GM10248 (cell line): Measurements from ENCODE around the gene MYH10.

Experiments used
- CTCF ChIA-PET: fragments of 300-600 bp; sonication (Branson Sonifier 250); formaldehyde crosslinking; extraction: SDS; loops from one replicate; lab custom pipeline; 2021; ENCODE audit warnings: antibody characterized with exemption; lab: Yijun Ruan, JAX
- POLR2A ChIA-PET: fragments of 350-650 bp; sonication (Branson Sonifier 250); formaldehyde crosslinking; extraction: SDS; loops from one replicate; lab custom pipeline; 2020; ENCODE audit warnings: antibody characterized with exemption; lab: Yijun Ruan, JAX
- DNase-seq: peaks from one replicate; pipeline ENCODE4 v3.0.0; 2012; ENCODE audit errors: extremely low spot score
- TF ChIP-seq, protein P1 (sequence below): IDR thresholded peaks from 2 replicates; pipeline ENCODE4 v1.5.1; 2012; ENCODE audit warnings: mild to moderate bottlenecking, low read depth; ENCODE audit errors: extremely low read depth, missing control alignments, control extremely low read depth

Gene MYH10

DNA sequence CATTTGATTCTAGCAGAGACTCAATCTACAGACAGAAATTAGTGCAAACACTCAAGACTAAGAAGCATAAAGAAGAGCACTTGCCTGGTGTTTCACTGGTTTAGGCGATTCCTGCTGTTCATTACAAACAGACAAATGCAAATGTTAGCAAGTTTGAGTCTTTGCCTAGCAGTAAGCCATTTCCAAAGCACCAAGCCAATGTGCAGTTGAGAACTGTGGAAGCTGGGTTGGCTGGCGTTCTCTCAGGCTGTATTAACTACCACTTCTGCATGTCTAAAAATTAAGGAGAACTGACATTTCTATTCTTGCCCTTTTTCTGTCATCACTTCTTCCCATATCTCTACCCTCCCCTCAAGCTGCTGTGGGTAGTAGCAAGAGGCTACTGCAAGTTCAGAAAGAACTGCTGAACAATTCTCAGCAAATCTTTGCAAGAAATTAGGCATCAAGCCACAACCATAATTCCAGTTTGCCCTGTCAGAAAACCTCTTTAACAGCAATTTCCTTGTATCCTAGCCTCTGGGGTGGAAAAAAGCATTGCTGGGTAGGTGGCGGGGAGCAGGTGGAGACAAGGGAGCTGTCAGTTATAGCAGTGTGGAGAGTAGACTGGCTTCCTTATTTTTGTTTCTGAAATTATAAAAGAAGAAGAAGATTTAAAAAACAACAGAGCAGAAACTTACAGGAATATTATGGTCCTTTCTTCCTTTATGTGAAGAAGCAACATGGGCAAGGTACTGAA is 53.8 kb downstream of the MYH10 start:
- DNase-seq = no peak
- TF ChIP-seq, protein P1, sequence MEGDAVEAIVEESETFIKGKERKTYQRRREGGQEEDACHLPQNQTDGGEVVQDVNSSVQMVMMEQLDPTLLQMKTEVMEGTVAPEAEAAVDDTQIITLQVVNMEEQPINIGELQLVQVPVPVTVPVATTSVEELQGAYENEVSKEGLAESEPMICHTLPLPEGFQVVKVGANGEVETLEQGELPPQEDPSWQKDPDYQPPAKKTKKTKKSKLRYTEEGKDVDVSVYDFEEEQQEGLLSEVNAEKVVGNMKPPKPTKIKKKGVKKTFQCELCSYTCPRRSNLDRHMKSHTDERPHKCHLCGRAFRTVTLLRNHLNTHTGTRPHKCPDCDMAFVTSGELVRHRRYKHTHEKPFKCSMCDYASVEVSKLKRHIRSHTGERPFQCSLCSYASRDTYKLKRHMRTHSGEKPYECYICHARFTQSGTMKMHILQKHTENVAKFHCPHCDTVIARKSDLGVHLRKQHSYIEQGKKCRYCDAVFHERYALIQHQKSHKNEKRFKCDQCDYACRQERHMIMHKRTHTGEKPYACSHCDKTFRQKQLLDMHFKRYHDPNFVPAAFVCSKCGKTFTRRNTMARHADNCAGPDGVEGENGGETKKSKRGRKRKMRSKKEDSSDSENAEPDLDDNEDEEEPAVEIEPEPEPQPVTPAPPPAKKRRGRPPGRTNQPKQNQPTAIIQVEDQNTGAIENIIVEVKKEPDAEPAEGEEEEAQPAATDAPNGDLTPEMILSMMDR = no peak
- ChIA-PET CTCF (interaction anchor here (1.7 to 3.7 kb wide), 2 partner anchors 14 to 169 kb away, joined by 6 to 14 read pairs; no protein-coding TSS in a partner anchor), POLR2A (no interaction called here)

DNA sequence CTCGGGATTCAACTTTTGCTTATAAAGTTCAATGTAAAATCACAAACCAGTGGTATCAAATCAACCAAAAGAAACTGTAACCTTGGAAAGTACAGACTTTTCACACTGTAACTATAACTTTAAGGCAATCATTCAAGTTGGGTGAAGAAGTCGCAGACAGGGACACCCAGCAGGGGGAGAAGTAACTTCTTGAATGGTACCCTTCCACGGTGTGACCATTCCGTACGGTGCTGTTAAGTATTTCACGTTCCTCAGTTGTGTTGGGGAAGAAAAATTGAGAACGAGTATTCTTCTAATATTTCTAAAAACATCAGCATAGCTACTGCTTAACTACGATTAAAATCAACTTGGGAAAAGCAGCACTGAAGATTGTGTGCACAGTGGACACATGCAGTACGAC is 55.8 kb downstream of the MYH10 start:
- TF ChIP-seq, protein P1 = no peak
- ChIA-PET POLR2A (no interaction called here), CTCF (interaction anchor here (3.7 kb wide), 1 partner anchor 171 kb away, joined by 14 read pairs; no protein-coding TSS in a partner anchor)
- no peak for DNase-seq

DNA sequence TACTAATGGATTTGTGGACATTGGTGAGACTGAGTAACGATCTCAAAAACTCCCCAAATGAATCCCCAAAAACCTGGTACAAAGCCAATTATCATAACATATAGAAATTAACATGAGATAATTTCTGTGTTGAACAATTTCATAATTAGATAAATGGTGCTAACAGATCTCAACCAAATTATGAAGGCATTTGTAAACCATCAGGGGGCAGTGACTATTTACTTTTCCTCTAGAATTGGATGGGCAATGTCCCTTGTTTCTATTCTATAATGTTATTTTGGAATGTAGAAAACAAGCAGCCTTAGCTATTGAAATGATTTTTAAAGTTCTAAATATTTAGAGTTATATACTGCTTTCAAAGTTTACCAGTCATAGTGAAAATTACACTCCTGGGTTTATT is 57.8 kb downstream of the MYH10 start:
- POLR2A ChIA-PET = no interaction called here
- CTCF ChIA-PET = interaction anchor here (0.7 to 2.1 kb wide), 9 partner anchors 9 to 213 kb away, joined by 3 to 13 read pairs (median 5); partner anchors contain the start of gene KRABD2

DNA sequence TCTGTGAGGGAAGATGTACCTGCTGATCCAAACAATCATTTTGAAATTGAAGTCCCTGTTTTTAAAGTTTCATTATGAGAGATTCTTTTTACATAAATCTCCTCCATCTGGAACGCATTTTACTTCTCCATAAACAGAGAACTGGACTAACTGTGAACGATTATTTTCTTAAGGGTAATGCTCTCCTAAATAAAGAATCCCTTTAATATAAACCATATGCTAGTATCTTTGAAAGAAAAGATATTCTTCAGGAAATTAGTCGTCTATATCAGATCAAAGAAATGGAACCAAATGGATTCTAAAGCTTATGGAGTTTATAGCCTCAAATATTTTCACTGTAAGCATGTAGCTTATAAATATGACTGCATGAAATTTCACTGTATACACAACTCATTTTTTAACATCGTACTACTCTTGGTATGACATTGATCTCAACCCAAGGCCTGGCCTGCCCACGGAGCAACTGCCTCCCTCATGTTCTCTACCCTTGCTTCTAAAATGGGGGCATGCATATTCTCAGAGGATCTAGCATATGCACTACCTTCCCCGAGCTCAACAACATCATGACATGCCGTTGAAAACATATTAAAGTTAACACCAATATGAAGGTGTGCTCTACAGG is 66.4 kb downstream of the MYH10 start:
- TF ChIP-seq, protein P1 = no peak
- no peak for DNase-seq
- POLR2A ChIA-PET = no interaction called here
- CTCF ChIA-PET = interaction anchor here (1.0 to 3.3 kb wide), 5 partner anchors 9 to 35 kb away, joined by 3 to 15 read pairs (median 6); no protein-coding TSS in a partner anchor

More for the DNA sequence above, 57.8 kb downstream of the MYH10 start:
- no peak for DNase-seq
- TF ChIP-seq, protein P1 = peak; percentile 28

DNA sequence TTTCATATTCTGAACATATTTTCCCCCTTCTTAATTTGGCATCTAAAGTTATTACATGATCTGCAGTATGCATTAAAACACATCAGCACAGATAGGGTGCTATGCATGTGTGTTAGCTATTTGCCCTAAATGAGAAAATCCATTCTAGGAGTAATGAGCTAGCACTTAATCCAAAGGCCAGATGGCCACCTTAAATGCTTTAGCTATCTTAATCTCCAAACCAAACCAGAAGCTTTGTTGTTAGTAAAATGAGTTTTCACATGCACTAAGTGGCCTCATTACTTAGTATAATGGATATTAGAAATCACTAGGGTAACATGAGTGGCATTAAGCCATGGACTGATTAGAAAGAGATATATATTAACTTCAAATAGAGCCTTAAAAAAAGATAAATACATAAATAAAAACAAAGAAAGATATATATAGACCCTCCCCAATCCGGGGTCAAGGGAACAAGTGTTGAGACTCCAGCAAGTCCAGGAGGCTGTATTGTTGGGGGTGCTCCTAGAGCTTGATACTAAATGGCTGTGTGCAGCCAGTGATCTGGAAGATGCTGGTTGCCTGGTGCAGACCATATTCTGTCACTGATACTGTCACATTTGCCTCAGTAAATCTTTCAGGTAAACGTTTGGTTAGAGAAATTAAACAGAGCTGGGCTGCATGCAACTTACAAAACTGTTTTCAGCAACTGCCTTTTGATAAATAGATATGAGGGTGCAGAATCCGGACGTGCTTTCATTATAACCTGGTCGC is 67.3 kb downstream of the MYH10 start:
- ChIA-PET CTCF (interaction anchor here (1.4 to 3.3 kb wide), 4 partner anchors 10 to 36 kb away, joined by 3 to 15 read pairs (median 8); no protein-coding TSS in a partner anchor), POLR2A (no interaction called here)
- no peak for DNase-seq
- TF ChIP-seq, protein P1 = no peak

DNA sequence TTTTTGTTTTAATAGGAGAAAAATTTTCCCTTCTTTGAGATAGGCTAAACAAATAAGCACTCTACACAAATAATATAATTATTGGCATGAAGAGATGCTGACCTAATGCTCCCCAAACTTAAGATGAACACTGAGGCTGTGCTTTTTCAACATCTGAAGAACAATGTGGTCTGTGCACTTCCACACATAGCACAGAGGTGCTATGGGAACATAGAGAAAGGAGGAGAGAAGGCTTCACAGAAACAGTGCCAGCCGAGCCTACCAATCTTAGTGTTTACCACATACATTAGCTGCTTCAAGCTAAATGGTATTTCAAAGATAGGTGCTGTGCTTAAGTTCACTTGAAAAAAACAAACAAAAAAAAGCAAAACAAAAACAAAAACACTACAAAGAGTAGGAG is 72.4 kb downstream of the MYH10 start:
- no peak for DNase-seq
- ChIA-PET CTCF (interaction anchor here (0.8 to 2.0 kb wide), 4 partner anchors 11 to 188 kb away, joined by 3 to 6 read pairs (median 3); no protein-coding TSS in a partner anchor), POLR2A (no interaction called here)
- TF ChIP-seq, protein P1 = no peak
